ENCODE measurements around the gene NGFR.

The NGFR gene

DNA sequence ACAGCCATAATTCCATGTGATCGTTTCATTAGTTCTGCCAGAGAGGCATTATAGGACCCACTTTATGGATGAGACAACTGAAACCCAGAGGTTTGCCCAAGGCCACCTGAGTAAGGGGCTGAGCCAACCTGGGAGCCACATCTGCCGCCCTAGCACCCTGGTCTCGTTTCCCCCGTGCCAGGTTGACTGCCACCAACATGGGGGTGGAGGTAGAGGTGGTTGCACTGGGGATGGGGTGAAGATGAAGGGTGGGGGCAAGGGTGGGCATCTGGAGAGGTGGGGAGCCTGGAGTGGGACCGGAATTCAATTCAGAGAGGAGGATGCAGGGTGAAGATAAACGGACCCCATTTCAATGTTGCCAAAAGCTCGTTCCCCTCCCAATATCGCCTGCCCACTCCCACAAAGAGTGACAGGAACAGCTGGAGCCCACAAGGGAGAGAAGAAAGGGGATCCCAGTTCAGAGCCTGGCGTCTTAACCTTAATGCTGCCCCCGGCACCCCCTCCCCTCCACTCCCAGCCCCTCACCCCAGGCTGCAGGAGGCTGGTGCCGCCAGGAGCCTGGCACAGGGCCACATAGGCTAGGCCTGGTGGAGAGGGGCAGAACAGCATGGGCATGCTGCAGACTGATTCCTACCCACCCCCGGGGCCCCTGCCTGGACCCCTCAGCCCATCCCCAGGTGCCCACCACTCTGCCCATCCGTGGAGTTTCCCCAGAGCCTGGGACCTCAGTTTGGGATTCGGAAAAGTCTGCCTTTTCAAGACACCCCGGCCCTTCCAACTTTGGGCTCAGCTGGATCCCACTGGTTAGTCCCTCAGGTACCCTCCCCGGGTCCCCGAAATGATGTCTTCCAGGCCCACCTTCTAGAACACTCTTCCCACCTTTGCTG is 29.6 kb downstream of the NGFR start:
- Histone ChIP-seq H3K4me3 (ENCODE audit: low read depth, low read length) (no peak overlapping the region), H3K27ac (no peak overlapping the region), H3K27me3 (replicated peaks) (peaks cover 12% of the 10 kb centered on the region), H3K36me3 (replicated peaks) (no peaks in the 10 kb centered on the region)
- DNase-seq, result no peak
- TF ChIP-seq, protein P1, sequence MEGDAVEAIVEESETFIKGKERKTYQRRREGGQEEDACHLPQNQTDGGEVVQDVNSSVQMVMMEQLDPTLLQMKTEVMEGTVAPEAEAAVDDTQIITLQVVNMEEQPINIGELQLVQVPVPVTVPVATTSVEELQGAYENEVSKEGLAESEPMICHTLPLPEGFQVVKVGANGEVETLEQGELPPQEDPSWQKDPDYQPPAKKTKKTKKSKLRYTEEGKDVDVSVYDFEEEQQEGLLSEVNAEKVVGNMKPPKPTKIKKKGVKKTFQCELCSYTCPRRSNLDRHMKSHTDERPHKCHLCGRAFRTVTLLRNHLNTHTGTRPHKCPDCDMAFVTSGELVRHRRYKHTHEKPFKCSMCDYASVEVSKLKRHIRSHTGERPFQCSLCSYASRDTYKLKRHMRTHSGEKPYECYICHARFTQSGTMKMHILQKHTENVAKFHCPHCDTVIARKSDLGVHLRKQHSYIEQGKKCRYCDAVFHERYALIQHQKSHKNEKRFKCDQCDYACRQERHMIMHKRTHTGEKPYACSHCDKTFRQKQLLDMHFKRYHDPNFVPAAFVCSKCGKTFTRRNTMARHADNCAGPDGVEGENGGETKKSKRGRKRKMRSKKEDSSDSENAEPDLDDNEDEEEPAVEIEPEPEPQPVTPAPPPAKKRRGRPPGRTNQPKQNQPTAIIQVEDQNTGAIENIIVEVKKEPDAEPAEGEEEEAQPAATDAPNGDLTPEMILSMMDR (IDR thresholded peaks at IDR 0.05; ENCODE audit: low read depth, low read length, missing control alignments), result no peak
- in situ Hi-C loops (cut with HindIII; ENCODE audit: low pct_ligation_motif_present, low sequenced_read_pairs), result no loop called here

DNA sequence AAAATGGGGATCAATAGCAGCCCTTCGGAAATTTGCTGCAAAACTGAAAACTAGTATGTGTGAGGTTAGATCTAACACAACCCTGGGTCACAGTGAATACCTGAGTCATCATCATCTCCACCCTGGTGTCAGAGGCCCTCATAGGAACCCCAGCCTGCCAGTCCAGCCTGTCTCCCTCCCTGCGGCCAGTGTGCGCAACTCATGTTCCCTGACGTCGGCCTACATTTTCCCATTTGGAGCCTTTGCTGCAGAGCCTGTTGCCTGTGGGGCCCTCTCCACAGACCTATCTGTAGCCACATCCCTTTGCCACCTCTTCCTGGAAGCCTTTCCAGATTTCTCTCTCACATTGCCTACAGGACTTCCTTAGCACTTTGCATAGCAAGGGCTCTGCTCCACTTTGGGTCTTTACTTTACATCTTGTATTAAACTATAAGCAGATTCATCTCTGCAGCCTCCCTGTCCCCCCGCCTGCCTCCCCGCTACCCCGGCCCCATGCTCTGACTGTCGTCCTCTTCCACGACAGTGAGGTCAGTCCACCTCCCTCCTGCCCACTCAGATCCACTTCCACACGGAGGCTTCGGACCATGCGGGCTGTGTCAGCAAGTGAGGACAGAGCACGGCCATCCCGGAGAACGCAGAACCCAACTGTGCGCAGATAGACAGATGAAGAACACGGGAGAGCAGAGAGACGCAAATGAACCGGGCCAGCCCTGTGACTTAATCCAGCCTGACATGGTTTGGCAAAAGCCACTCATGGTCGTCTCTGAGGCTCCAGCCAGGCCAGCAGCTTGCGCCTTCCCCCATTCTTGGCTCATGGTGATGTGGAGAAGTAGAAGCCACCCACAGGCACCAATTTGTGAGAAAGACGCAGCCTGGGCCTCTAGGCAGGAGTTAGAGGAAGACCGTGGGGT is 31.0 kb downstream of the NGFR start:
- in situ Hi-C loops (cut with HindIII; ENCODE audit: low pct_ligation_motif_present, low sequenced_read_pairs), result no loop called here
- no peak for DNase-seq
- H3K27ac ChIP-seq, result no peak overlapping the region
- no peak overlapping the region for H3K4me3 ChIP-seq (ENCODE audit: low read depth, low read length)
- H3K27me3 ChIP-seq (replicated peaks), result peaks cover 9% of the 10 kb centered on the region
- TF ChIP-seq, protein P1 (IDR thresholded peaks at IDR 0.05; ENCODE audit: low read depth, low read length, missing control alignments), result no peak
- no peaks in the 10 kb centered on the region for H3K36me3 ChIP-seq (replicated peaks)

DNA sequence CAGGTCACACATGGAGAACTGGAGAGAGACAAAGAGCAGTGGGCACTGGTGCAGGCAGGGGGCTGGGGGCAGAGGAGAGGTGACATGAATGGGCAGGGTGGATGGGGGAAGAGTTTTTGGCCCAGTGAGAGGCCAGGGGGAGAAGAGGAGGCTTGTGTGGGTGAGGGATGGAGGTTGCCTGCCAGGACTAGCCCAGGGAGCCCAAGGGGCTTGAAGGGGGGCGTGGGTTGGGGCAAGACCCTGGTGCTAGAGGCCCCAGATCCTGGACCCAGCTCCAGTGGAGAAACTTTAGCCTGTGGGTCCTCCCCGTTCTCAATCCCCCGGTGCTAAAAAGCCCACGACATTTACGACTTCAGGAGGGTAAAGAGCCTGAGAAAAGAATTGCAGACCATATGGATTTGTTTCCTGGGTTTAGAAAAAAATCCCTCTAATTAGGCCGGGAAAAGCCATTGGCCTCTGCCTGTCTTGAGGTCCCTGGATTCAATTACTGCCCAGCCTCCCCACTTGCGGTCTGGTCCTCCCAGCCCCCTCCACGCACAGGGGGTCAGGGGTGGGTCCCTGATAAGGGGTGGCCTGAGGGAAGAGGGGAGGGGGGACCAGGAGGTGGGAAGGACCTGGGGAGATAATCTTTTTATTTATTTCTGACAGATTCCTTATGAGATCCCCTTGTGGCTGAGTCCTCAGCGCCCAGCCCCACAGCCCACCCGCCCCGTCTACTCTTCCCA is 33.0 kb downstream of the NGFR start:
- DNase-seq, result no peak
- in situ Hi-C loops (cut with HindIII; ENCODE audit: low pct_ligation_motif_present, low sequenced_read_pairs), result no loop called here
- Histone ChIP-seq H3K4me3 (ENCODE audit: low read depth, low read length) (no peak overlapping the region), H3K27me3 (replicated peaks) (peaks cover 7% of the 10 kb centered on the region), H3K36me3 (replicated peaks) (no peaks in the 10 kb centered on the region), H3K27ac (no peak overlapping the region)
- TF ChIP-seq, protein P1 (IDR thresholded peaks at IDR 0.05; ENCODE audit: low read depth, low read length, missing control alignments), result no peak

DNA sequence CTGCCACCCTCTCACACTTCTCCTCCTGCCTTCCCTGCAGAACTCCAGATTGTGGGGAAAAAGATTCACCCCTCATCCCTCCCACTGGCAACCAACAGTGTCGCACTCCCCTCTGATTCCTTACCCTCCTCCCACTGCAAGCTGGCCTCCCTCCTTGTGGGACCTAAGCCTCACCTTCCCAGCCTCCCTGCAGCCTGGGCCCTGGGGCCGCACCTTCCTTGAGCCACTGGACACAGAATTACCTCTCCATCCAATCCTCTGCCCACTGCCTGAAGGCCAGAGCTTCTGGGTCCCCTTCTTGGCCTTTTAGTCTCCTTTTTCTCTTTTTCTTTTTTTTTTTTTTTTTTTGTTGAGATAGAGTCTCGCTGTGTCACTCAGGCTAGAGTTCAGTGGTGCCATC is 33.9 kb downstream of the NGFR start:
- in situ Hi-C loops (cut with HindIII; ENCODE audit: low pct_ligation_motif_present, low sequenced_read_pairs), result no loop called here
- no peak for DNase-seq
- Histone ChIP-seq H3K36me3 (replicated peaks) (no peaks in the 10 kb centered on the region), H3K27ac (no peak overlapping the region), H3K4me3 (ENCODE audit: low read depth, low read length) (no peak overlapping the region), H3K27me3 (replicated peaks) (peaks cover 10% of the 10 kb centered on the region)
- TF ChIP-seq, protein P1 (IDR thresholded peaks at IDR 0.05; ENCODE audit: low read depth, low read length, missing control alignments), result no peak

DNA sequence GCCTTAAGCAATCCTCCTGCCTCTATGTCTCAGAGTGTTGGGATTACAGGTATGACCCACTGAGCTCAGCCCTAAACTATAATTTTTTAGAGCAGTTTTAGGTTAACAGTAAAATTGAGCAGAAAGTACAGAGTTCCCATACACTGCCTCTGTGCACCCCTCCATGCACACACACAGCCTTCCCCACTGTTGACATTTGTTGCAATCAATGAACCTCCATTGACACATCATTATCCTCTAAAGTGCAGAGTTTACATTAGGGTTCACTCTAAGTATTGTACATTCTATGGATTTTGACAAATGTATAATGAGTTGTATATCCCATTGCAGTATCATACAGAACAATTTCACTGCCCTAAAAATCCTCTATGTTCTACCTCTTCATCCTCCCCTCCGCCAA is 35.0 kb downstream of the NGFR start:
- Histone ChIP-seq H3K27me3 (replicated peaks) (peaks cover 10% of the 10 kb centered on the region), H3K36me3 (replicated peaks) (no peaks in the 10 kb centered on the region), H3K4me3 (ENCODE audit: low read depth, low read length) (no peak overlapping the region), H3K27ac (no peak overlapping the region)
- TF ChIP-seq, protein P1 (IDR thresholded peaks at IDR 0.05; ENCODE audit: low read depth, low read length, missing control alignments), result no peak
- DNase-seq, result no peak
- in situ Hi-C loops (cut with HindIII; ENCODE audit: low pct_ligation_motif_present, low sequenced_read_pairs), result no loop called here

All from brain microvascular endothelial cell (primary cell).